HEK293 (cell line): ENCODE data around the gene PKHD1.

Experiments
- CTCF ChIA-PET: fragments of 350-600 bp; formaldehyde crosslinking; extraction: SDS; loops from one replicate; lab custom pipeline; 2021; ENCODE audit warnings: antibody characterized with exemption; lab: Yijun Ruan, JAX
- POLR2A ChIA-PET: fragments of 300-600 bp; formaldehyde crosslinking; extraction: SDS; loops from one replicate; lab custom pipeline; 2020; ENCODE audit warnings: antibody characterized with exemption, inconsistent platforms; lab: Yijun Ruan, JAX
- H3K27ac ChIP-seq: fragments of 200-500 bp; sonication (Bioruptor generic); 2 replicates; pipeline ENCODE4 v1.5.1; 2014; ENCODE audit warnings: low read depth, low read length, control low read depth, inconsistent platforms; ENCODE audit errors: extremely low read depth
- H3K36me3 ChIP-seq, 2 experiments: fragments of 200-500 bp in 1 of 2; sonication (Bioruptor generic) in 1 of 2; 1 replicate in 1 of 2; 2 replicates in 1 of 2; pipeline ENCODE4 v1.5.1; 2014 to 2017; ENCODE audit warnings: inconsistent platforms in 2 of 2, low read length in 2 of 2; ENCODE audit not compliant: control insufficient read depth in 2 of 2, insufficient read depth in 1 of 2
- H3K4me1 ChIP-seq: fragments of 200-500 bp; sonication (Bioruptor generic); 2 replicates; pipeline ENCODE4 v1.5.1; 2014; ENCODE audit warnings: mild to moderate bottlenecking, low read length, inconsistent platforms; ENCODE audit not compliant: control insufficient read depth, insufficient read depth
- H3K4me3 ChIP-seq: 2 replicates; pipeline ENCODE4 v1.5.1; 2011; ENCODE audit warnings: low read depth, mild to moderate bottlenecking, control low read depth, low read length, moderate library complexity
- H3K9me3 ChIP-seq: fragments of 200-500 bp; sonication (Bioruptor generic); 2 replicates; pipeline ENCODE4 v1.5.1; 2014; ENCODE audit warnings: low read depth, low read length, inconsistent platforms; ENCODE audit not compliant: control insufficient read depth, insufficient read depth
- KLF16 ChIP-seq: fragments of 450-650 bp; formaldehyde crosslinking; IDR thresholded peaks from 2 replicates; pipeline ENCODE4 v1.5.1; 2017; ENCODE audit warnings: missing biosample characterization, missing genetic modification characterization
- OSR2 ChIP-seq: fragments of 450-650 bp; formaldehyde crosslinking; IDR thresholded peaks from 2 replicates; pipeline ENCODE4 v1.5.1; 2016; ENCODE audit warnings: missing biosample characterization, missing genetic modification characterization
- REST ChIP-seq: fragments of 450-650 bp; formaldehyde crosslinking; IDR thresholded peaks from 2 replicates; pipeline ENCODE4 v1.5.1; 2016; ENCODE audit warnings: missing biosample characterization, missing genetic modification characterization
- SP2 ChIP-seq: fragments of 450-650 bp; formaldehyde crosslinking; IDR thresholded peaks from 2 replicates; pipeline ENCODE4 v1.5.1; 2016; ENCODE audit warnings: missing biosample characterization, missing genetic modification characterization
- SP3 ChIP-seq: fragments of 450-650 bp; formaldehyde crosslinking; IDR thresholded peaks from 2 replicates; pipeline ENCODE4 v1.5.1; 2016; ENCODE audit warnings: missing biosample characterization, missing genetic modification characterization
- TCF7L2 ChIP-seq: IDR thresholded peaks from 2 replicates; pipeline ENCODE4 v1.6.1; 2011; ENCODE audit warnings: low read depth, mild to moderate bottlenecking, inconsistent platforms, low read length, moderate library complexity, borderline replicate concordance
- TSHZ1 ChIP-seq: fragments of 450-650 bp; formaldehyde crosslinking; IDR thresholded peaks from 2 replicates; pipeline ENCODE4 v1.5.1; 2016; ENCODE audit warnings: missing biosample characterization, missing genetic modification characterization, borderline replicate concordance
- ZBTB10 ChIP-seq: fragments of 450-650 bp; formaldehyde crosslinking; IDR thresholded peaks from 2 replicates; pipeline ENCODE4 v1.5.1; 2016; ENCODE audit warnings: missing biosample characterization, missing genetic modification characterization
- ZNF133 ChIP-seq: fragments of 450-650 bp; formaldehyde crosslinking; IDR thresholded peaks from 2 replicates; pipeline ENCODE4 v1.5.1; 2016; ENCODE audit warnings: missing biosample characterization, missing genetic modification characterization
- ZNF16 ChIP-seq: fragments of 450-650 bp; formaldehyde crosslinking; IDR thresholded peaks from 2 replicates; pipeline ENCODE4 v1.5.1; 2016; ENCODE audit warnings: low read depth, missing biosample characterization, missing genetic modification characterization
- ZNF211 ChIP-seq: fragments of 450-650 bp; formaldehyde crosslinking; IDR thresholded peaks from 2 replicates; pipeline ENCODE4 v1.5.1; 2016; ENCODE audit warnings: low read depth, missing biosample characterization, missing genetic modification characterization
- ZNF404 ChIP-seq: fragments of 450-650 bp; formaldehyde crosslinking; IDR thresholded peaks from 2 replicates; pipeline ENCODE4 v1.5.1; 2017; ENCODE audit warnings: missing biosample characterization, missing genetic modification characterization
- ZNF585B ChIP-seq: fragments of 450-650 bp; formaldehyde crosslinking; IDR thresholded peaks from 2 replicates; pipeline ENCODE4 v1.5.1; 2016; ENCODE audit warnings: missing biosample characterization, missing genetic modification characterization
- ZNF692 ChIP-seq: fragments of 450-650 bp; formaldehyde crosslinking; IDR thresholded peaks from 2 replicates; pipeline ENCODE4 v1.5.1; 2016; ENCODE audit warnings: missing biosample characterization, missing genetic modification characterization
- ZSCAN4 ChIP-seq: fragments of 450-650 bp; formaldehyde crosslinking; IDR thresholded peaks from 2 replicates; pipeline ENCODE4 v1.5.1; 2017; ENCODE audit warnings: missing biosample characterization, missing genetic modification characterization
- TF ChIP-seq, protein P1 (sequence below): fragments of 450-650 bp; formaldehyde crosslinking; IDR thresholded peaks from 2 replicates; pipeline ENCODE4 v1.5.1; 2016; ENCODE audit warnings: missing biosample characterization, missing genetic modification characterization
- TF ChIP-seq, protein P2 (sequence below): fragments of 450-650 bp; formaldehyde crosslinking; IDR thresholded peaks from 2 replicates; pipeline ENCODE4 v1.5.1; 2016; ENCODE audit warnings: missing biosample characterization, missing genetic modification characterization

The PKHD1 gene

DNA sequence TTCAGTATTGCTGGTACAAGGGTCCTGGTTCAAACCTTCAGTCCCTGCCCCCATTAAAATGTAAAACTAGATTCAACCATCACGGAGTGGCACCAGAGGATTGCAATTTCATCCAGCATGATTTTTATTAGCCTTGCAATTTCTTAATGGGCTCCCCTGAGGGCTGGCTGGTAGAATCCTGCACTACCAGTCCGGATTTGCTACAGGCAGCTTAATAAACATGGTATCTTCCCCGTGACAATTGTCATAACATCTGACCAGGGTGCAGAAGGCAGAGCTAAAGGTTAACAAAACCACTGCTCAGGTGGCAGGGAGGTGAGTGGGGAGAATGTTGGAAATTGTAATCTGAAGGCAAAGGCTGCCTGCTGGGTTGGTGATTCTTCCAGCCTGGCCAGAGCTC, 94.5 kb downstream of the PKHD1 start:
- CTCF ChIA-PET = interaction anchor here (0.6 to 0.8 kb wide), 2 partner anchors 33 to 41 kb away, joined by 3 read pairs; no protein-coding TSS in a partner anchor
- no peak for TF ChIP-seq TCF7L2
- TF ChIP-seq, protein P1, sequence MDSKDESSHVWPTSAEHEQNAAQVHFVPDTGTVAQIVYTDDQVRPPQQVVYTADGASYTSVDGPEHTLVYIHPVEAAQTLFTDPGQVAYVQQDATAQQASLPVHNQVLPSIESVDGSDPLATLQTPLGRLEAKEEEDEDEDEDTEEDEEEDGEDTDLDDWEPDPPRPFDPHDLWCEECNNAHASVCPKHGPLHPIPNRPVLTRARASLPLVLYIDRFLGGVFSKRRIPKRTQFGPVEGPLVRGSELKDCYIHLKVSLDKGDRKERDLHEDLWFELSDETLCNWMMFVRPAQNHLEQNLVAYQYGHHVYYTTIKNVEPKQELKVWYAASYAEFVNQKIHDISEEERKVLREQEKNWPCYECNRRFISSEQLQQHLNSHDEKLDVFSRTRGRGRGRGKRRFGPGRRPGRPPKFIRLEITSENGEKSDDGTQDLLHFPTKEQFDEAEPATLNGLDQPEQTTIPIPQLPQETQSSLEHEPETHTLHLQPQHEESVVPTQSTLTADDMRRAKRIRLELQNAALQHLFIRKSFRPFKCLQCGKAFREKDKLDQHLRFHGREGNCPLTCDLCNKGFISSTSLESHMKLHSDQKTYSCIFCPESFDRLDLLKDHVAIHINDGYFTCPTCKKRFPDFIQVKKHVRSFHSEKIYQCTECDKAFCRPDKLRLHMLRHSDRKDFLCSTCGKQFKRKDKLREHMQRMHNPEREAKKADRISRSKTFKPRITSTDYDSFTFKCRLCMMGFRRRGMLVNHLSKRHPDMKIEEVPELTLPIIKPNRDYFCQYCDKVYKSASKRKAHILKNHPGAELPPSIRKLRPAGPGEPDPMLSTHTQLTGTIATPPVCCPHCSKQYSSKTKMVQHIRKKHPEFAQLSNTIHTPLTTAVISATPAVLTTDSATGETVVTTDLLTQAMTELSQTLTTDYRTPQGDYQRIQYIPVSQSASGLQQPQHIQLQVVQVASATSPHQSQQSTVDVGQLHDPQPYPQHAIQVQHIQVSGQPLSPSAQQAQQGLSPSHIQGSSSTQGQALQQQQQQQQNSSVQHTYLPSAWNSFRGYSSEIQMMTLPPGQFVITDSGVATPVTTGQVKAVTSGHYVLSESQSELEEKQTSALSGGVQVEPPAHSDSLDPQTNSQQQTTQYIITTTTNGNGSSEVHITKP (tag by site-specific recombination) = peak; percentile 70
- Histone ChIP-seq H3K36me3 (no peaks in the 10 kb centered on the region), H3K4me1 (peaks cover 3% of the 10 kb centered on the region; the same call in 1 of the 2 replicates), H3K4me3 (no peak overlapping the region), H3K9me3 (no peaks in the 10 kb centered on the region), H3K27ac (no peak overlapping the region)
- POLR2A ChIA-PET = no interaction called here

DNA sequence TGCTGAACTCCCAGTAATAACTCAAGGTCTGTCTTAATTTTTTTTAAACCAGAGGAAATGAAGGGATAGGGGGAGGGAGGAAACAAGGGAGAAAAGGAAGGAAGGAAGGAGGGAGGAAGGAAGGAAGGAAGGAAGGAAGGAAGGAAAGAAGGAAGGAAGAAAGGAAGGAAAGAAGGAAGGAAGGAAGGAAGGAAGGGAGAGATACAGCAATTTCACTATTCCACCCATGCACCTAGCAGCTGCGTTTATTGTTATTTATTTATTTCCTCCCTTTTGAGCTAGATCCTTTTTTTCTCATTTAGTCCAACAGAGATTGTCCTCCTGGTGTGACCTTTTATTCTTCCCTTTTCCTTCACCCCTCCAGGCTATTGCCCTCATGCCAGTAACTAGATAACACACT, 97.6 kb downstream of the PKHD1 start:
- Histone ChIP-seq H3K4me1 (peaks cover 3% of the 10 kb centered on the region; the same call in 1 of the 2 replicates), H3K36me3 (no peaks in the 10 kb centered on the region), H3K9me3 (no peaks in the 10 kb centered on the region), H3K4me3 (no peak overlapping the region), H3K27ac (no peak overlapping the region)
- ChIA-PET CTCF (no interaction called here), POLR2A (no interaction called here)
- TF ChIP-seq ZNF404 (tag by site-specific recombination) (no peak), KLF16 (no peak), ZNF692 (no peak), SP2 (tag by site-specific recombination) (no peak), REST (tag by site-specific recombination) (no peak), ZNF133 (tag by site-specific recombination) (no peak), ZSCAN4 (tag by site-specific recombination) (no peak), ZNF211 (no peak), ZNF16 (tag by site-specific recombination) (no peak), ZBTB10 (tag by site-specific recombination) (no peak), ZNF585B (no peak), TSHZ1 (no peak), SP3 (tag by site-specific recombination) (no peak), OSR2 (tag by site-specific recombination) (no peak)
- TF ChIP-seq, protein P2, sequence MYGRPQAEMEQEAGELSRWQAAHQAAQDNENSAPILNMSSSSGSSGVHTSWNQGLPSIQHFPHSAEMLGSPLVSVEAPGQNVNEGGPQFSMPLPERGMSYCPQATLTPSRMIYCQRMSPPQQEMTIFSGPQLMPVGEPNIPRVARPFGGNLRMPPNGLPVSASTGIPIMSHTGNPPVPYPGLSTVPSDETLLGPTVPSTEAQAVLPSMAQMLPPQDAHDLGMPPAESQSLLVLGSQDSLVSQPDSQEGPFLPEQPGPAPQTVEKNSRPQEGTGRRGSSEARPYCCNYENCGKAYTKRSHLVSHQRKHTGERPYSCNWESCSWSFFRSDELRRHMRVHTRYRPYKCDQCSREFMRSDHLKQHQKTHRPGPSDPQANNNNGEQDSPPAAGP (tag by site-specific recombination) = no peak
